ENCODE measurements around the gene CEBPB.

The CEBPB gene

GRCh38 chr20:50194831-50195523 lies 4.3 kb downstream of the CEBPB start:
- TF ChIP-seq CTCF (conservative IDR thresholded peaks at IDR 0.05) (no peak), ZFX (IDR thresholded peaks at IDR 0.05) (no peak)
- H3K27ac ChIP-seq = no peak overlapping the region

GRCh38 chr20:50195524-50196120 lies 5.0 kb downstream of the CEBPB start:
- H3K27ac ChIP-seq = no peak overlapping the region
- TF ChIP-seq ZFX (IDR thresholded peaks at IDR 0.05) (no peak), CTCF (conservative IDR thresholded peaks at IDR 0.05) (no peak)

- TF ChIP-seq CTCF (conservative IDR thresholded peaks at IDR 0.05) (no peak), ZFX (IDR thresholded peaks at IDR 0.05) (no peak)
- no peak overlapping the region for H3K27ac ChIP-seq
These were observed 5.6 kb downstream of the CEBPB start for GRCh38 chr20:50196248-50196647.

DNA sequence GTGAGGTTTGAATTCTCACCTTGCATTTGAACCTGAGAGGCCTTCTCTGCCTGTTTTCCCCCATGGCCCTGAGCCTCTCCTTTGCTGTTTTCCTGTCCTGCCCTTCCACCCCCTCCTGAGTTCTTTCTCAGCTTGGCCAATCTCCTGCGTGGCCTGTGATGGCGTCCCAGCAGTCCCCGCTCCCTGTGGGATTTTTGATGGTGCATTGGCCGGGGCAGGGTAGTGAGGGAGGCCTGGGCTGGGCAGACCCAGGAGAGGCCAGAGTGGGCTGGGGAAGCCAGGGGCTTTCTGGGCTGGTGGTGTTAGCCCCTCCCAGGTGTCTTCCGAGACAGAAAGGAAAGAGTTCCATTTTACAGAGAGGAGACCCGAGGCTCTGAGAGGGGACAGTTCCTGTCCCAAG lies 6.3 kb downstream of the CEBPB start:
- no peak overlapping the region for H3K27ac ChIP-seq
- TF ChIP-seq ZFX (IDR thresholded peaks at IDR 0.05) = no peak
- no peak for TF ChIP-seq CTCF (conservative IDR thresholded peaks at IDR 0.05)

GRCh38 chr20:50197463-50198179 lies 7.0 kb downstream of the CEBPB start:
- H3K27ac ChIP-seq = no peak overlapping the region
- TF ChIP-seq CTCF (conservative IDR thresholded peaks at IDR 0.05) (no peak), ZFX (IDR thresholded peaks at IDR 0.05) (no peak)

DNA sequence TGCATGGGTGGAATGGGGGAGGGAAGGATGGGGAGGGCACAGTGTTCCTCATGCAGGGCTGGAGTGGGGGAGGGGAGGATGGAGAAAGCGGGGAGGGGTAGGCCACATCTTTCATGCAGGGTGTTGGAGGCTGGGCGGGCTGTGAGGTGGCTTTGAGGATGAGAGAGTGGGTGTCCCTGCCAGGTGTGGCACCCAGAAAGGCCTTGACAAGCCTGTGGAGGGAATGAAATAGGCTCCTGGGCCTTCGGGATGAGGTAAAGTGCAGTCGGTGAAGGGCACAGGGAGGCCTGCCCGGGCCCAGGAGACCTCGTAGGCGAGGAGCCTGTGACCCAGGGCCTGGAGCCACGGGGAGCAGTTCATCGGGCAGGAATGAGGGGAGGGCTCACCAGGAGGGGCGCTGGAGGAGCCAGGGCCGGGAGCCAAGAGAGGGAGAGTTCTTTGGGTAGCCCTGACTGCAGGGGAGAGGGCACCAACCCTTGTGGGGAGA lies 7.6 kb downstream of the CEBPB start:
- no peak for TF ChIP-seq ZFX (IDR thresholded peaks at IDR 0.05)
- TF ChIP-seq CTCF (conservative IDR thresholded peaks at IDR 0.05) = no peak
- H3K27ac ChIP-seq = no peak overlapping the region

GRCh38 chr20:50198716-50199115 lies 8.1 kb downstream of the CEBPB start:
- H3K27ac ChIP-seq = no peak overlapping the region
- no peak for TF ChIP-seq CTCF (conservative IDR thresholded peaks at IDR 0.05)
- TF ChIP-seq ZFX (IDR thresholded peaks at IDR 0.05) = no peak
